IMR-90 (cell line): ENCODE data around the gene ESRRG. TPM values are rescaled to one million over a fixed set of nuclear protein-coding genes. Genes with fewer than 3 reads are reported as not detected.
A peak's percentile ranks its signal among the peaks of the same experiment; 100 is the strongest.

Source experiments
- ATAC-seq: fragments of 200-7000 bp; cut with Tn5 transposase; 2 replicates; pipeline ENCODE4 v1.9.1; 2020; ENCODE audit warnings: low read depth, mild to moderate bottlenecking, moderate library complexity
- BruUV-seq: library from RNA; stranded (reverse); fragments of 400-500 nt; replicated peaks from 2 replicates; lab custom pipeline; 2021; lab: Mats Ljungman, UMichigan
- CTCF ChIA-PET: fragments of 300-600 bp; formaldehyde crosslinking; extraction: SDS; loops from one replicate; lab custom pipeline; 2021; ENCODE audit warnings: antibody characterized with exemption; lab: Yijun Ruan, JAX
- POLR2A ChIA-PET: fragments of 300-600 bp; sonication (Branson Sonifier 250); formaldehyde crosslinking; loops from one replicate; lab custom pipeline; 2022; ENCODE audit warnings: antibody characterized with exemption; ENCODE audit not compliant: unreplicated experiment; lab: Charles Lee
- DNase-seq: peaks from one replicate; pipeline ENCODE4 v3.0.0; 2013
- H2AFZ ChIP-seq: replicated peaks from 2 replicates; pipeline ENCODE3; 2013; ENCODE audit warnings: low read length, mild to moderate bottlenecking; ENCODE audit not compliant: poor library complexity
- H2AK5ac ChIP-seq: 2 replicates; pipeline ENCODE4 v1.6.1; 2013; ENCODE audit warnings: low read depth, low read length, inconsistent platforms
- H2AK9ac ChIP-seq: replicated peaks from 2 replicates; pipeline ENCODE3; 2013; ENCODE audit warnings: mild to moderate bottlenecking, low read depth, low read length, moderate library complexity; ENCODE audit not compliant: poor library complexity
- H2BK120ac ChIP-seq: 2 replicates; pipeline ENCODE4 v1.6.1; 2013; ENCODE audit warnings: low read depth, low read length, inconsistent platforms
- H2BK15ac ChIP-seq: 3 replicates; pipeline ENCODE4 v1.6.1; 2013; ENCODE audit warnings: low read depth, low read length, inconsistent platforms
- H2BK20ac ChIP-seq: 2 replicates; pipeline ENCODE4 v1.6.1; 2013; ENCODE audit warnings: low read depth, mild to moderate bottlenecking, inconsistent platforms, low read length, moderate library complexity
- H2BK5ac ChIP-seq: 2 replicates; pipeline ENCODE4 v1.6.1; 2013; ENCODE audit warnings: mild to moderate bottlenecking, low read depth, low read length, inconsistent platforms; ENCODE audit not compliant: poor library complexity, severe bottlenecking
- H3K14ac ChIP-seq: replicated peaks from 2 replicates; pipeline ENCODE4 v1.6.1; 2013; ENCODE audit warnings: low read depth, low read length, inconsistent platforms
- H3K18ac ChIP-seq: 2 replicates; pipeline ENCODE4 v1.6.1; 2013; ENCODE audit warnings: low read depth, low read length, control low read depth
- H3K23ac ChIP-seq: 2 replicates; pipeline ENCODE4 v1.6.1; 2013; ENCODE audit warnings: low read depth, low read length, inconsistent platforms
- H3K27ac ChIP-seq: 2 replicates; pipeline ENCODE4 v1.5.1; 2013; ENCODE audit warnings: mild to moderate bottlenecking, control low read depth, low read length; ENCODE audit not compliant: insufficient read depth
- H3K27me3 ChIP-seq: 2 replicates; pipeline ENCODE4 v1.6.1; 2013; ENCODE audit warnings: low read length; ENCODE audit not compliant: control insufficient read depth, insufficient read depth
- H3K36me3 ChIP-seq: 2 replicates; pipeline ENCODE4 v1.6.1; 2013; ENCODE audit warnings: low read length, mixed read lengths; ENCODE audit not compliant: control insufficient read depth, insufficient read depth
- H3K4ac ChIP-seq: 2 replicates; pipeline ENCODE4 v1.6.1; 2013; ENCODE audit warnings: low read depth, low read length, inconsistent platforms
- H3K4me1 ChIP-seq: 2 replicates; pipeline ENCODE4 v1.6.1; 2013; ENCODE audit warnings: low read length, mixed read lengths; ENCODE audit not compliant: control insufficient read depth, insufficient read depth
- H3K4me2 ChIP-seq: 2 replicates; pipeline ENCODE4 v1.6.1; 2013; ENCODE audit warnings: low read depth, mild to moderate bottlenecking, control low read depth, low read length, moderate library complexity
- H3K4me3 ChIP-seq: 2 replicates; pipeline ENCODE4 v1.5.1; 2013; ENCODE audit warnings: low read depth, mild to moderate bottlenecking, control low read depth, low read length, moderate library complexity; ENCODE audit not compliant: insufficient read depth
- H3K56ac ChIP-seq: 2 replicates; pipeline ENCODE4 v1.6.1; 2013; ENCODE audit warnings: low read length, inconsistent platforms; ENCODE audit not compliant: insufficient read depth; ENCODE audit errors: extremely low read depth
- H3K79me1 ChIP-seq, 2 experiments: 2 replicates each; pipeline ENCODE4 v1.6.1; 2013; ENCODE audit warnings: low read length in 2 of 2, inconsistent platforms in 1 of 2, low read depth in 1 of 2
- H3K9ac ChIP-seq: 2 replicates; pipeline ENCODE4 v1.6.1; 2013; ENCODE audit warnings: low read depth, low read length, control low read depth
- H3K9me1 ChIP-seq: 2 replicates; pipeline ENCODE4 v1.6.1; 2013; ENCODE audit warnings: low read length, inconsistent platforms; ENCODE audit not compliant: insufficient read depth
- H3K9me3 ChIP-seq: 2 replicates; pipeline ENCODE4 v1.6.1; 2013; ENCODE audit warnings: low read length; ENCODE audit not compliant: control insufficient read depth, insufficient read depth
- H4K20me1 ChIP-seq: 2 replicates; pipeline ENCODE4 v1.6.1; 2013; ENCODE audit warnings: low read length, inconsistent platforms; ENCODE audit not compliant: insufficient read depth
- H4K5ac ChIP-seq: 2 replicates; pipeline ENCODE4 v1.6.1; 2013; ENCODE audit warnings: mild to moderate bottlenecking, low read depth, low read length, control low read depth
- H4K8ac ChIP-seq, 2 experiments: 2 replicates each; pipeline ENCODE4 v1.6.1; 2013; ENCODE audit warnings: low read depth in 2 of 2, low read length in 2 of 2, control low read depth in 1 of 2, inconsistent platforms in 1 of 2
- H4K91ac ChIP-seq: 2 replicates; pipeline ENCODE4 v1.6.1; 2013; ENCODE audit warnings: low read depth, low read length, inconsistent platforms; ENCODE audit not compliant: insufficient read depth
- BHLHE40 ChIP-seq: fragments of 150-350 bp; IDR thresholded peaks from 2 replicates; pipeline ENCODE4 v1.6.1; 2016; ENCODE audit warnings: mild to moderate bottlenecking, low read depth, low read length
- MAFK ChIP-seq: IDR thresholded peaks from 2 replicates; pipeline ENCODE4 v1.6.1; 2012; ENCODE audit warnings: low read depth, low read length, improper control_type of control experiment
- MAZ ChIP-seq: IDR thresholded peaks from 2 replicates; pipeline ENCODE4 v1.6.1; 2012; ENCODE audit warnings: low read depth, mild to moderate bottlenecking, low read length, improper control_type of control experiment, moderate library complexity, borderline replicate concordance
- MXI1 ChIP-seq: IDR thresholded peaks from 2 replicates; pipeline ENCODE4 v1.6.1; 2012; ENCODE audit warnings: low read depth, mild to moderate bottlenecking, low read length, moderate library complexity, borderline replicate concordance
- POLR2A ChIP-seq: IDR thresholded peaks from 2 replicates; pipeline ENCODE4 v1.6.1; 2012; ENCODE audit warnings: mild to moderate bottlenecking, low read depth, low read length
- RFX5 ChIP-seq: IDR thresholded peaks from 2 replicates; pipeline ENCODE4 v1.8.0; 2012; ENCODE audit warnings: low read depth, mild to moderate bottlenecking, low read length, moderate library complexity
- WGBS, 2 experiments: methylation state at CpG; one replicate each; pipeline versions ENCODE4 v1.1.5 to v1.1.7; 2013; ENCODE audit warnings: missing lambda C conversion rate in 2 of 2; ENCODE audit not compliant: insufficient read length in 1 of 2; ENCODE audit errors: extremely low coverage in 2 of 2; 5-methylcytosine and 5-hydroxymethylcytosine counted together
- dilution Hi-C: fragments of 300-500 bp; cut with HindIII; formaldehyde crosslinking; loops from one replicate; pipeline ENCODE4 v1.14.3; 2018; ENCODE audit warnings: low sequenced_read_pairs; ENCODE audit not compliant: unreplicated experiment
- in situ Hi-C: fragments of 300-500 bp; cut with MboI; formaldehyde crosslinking; loops from 3 replicates; pipeline ENCODE4 v1.14.3; 2019; ENCODE audit warnings: low sequenced_read_pairs, inconsistent platforms, mixed read lengths
- intact Hi-C: fragments of 100-400 bp; cut with micrococcal nuclease; formaldehyde crosslinking; loops from 2 replicates; pipeline ENCODE4 v1.10.0; 2022
- polyA plus RNA-seq, 3 experiments: library from polyadenylated mRNA; depleted of rRNA; stranded (reverse); fragments of >200 nt; gene quantifications; 2 replicates each; pipeline ENCODE4 v1.2.3, GENCODE V29; 2012; ENCODE audit warnings: low replicate concordance in 1 of 3
- total RNA-seq: library from RNA; depleted of rRNA; stranded (reverse); fragments of >200 nt; gene quantifications from 2 replicates; pipeline ENCODE4 v1.2.3, GENCODE V29; 2012
- TF ChIP-seq, protein P1 (sequence below): conservative IDR thresholded peaks from 2 replicates; pipeline ENCODE4 v1.5.1; 2012; ENCODE audit warnings: mild to moderate bottlenecking, low read depth, low read length, improper control_type of control experiment

ESRRG gene
- total and polyA plus RNA-seq, 2 of the 4 experiments (the other 2 are of a cell fraction), result 0.17 to 0.54 TPM

- Histone ChIP-seq H2AK5ac (no peak overlapping the region), H3K27me3 (no peaks in the 10 kb centered on the region), H3K4me3 (no peak overlapping the region), H3K9me3 (no peaks in the 10 kb centered on the region), H3K4me1 (peaks cover 5% of the 10 kb centered on the region), H3K56ac (no peak overlapping the region), H3K27ac (no peak overlapping the region), H4K5ac (peak overlapping the region; percentile 72; the same call in 1 of the 2 replicates), H2BK120ac (peak overlapping the region; percentile 56), H3K9me1 (no peaks in the 10 kb centered on the region), H3K14ac (no peak overlapping the region), H4K91ac (0 out of 2 replicates have a peak overlapping the region, but pooled peaks have one; percentile 41), H2AFZ (no peak overlapping the region), H4K20me1 (no peaks in the 10 kb centered on the region), H4K8ac (no peak overlapping the region), H3K4ac (no peak overlapping the region), H2BK20ac (no peak overlapping the region), H3K36me3 (no peaks in the 10 kb centered on the region), H3K23ac (no peak overlapping the region; the same call in 1 of the 2 replicates), H2BK15ac (no peak overlapping the region; the same call in 2 of the 3 replicates), H3K9ac (no peak overlapping the region), H2BK5ac (no peak overlapping the region), H3K4me2 (no peak overlapping the region), H2AK9ac (no peak overlapping the region), H3K79me1 (no peaks in the 10 kb centered on the region), H3K18ac (peak overlapping the region; percentile 80)
- intact Hi-C loops, result no loop called here
- no TSS peak for BruUV-seq
- in situ Hi-C loops, result no loop called here
- dilution Hi-C loops, result no loop called here
- TF ChIP-seq MAZ, result no peak
- TF ChIP-seq MXI1, result no peak
- TF ChIP-seq BHLHE40, result no peak
- TF ChIP-seq MAFK, result no peak
- TF ChIP-seq, protein P1, sequence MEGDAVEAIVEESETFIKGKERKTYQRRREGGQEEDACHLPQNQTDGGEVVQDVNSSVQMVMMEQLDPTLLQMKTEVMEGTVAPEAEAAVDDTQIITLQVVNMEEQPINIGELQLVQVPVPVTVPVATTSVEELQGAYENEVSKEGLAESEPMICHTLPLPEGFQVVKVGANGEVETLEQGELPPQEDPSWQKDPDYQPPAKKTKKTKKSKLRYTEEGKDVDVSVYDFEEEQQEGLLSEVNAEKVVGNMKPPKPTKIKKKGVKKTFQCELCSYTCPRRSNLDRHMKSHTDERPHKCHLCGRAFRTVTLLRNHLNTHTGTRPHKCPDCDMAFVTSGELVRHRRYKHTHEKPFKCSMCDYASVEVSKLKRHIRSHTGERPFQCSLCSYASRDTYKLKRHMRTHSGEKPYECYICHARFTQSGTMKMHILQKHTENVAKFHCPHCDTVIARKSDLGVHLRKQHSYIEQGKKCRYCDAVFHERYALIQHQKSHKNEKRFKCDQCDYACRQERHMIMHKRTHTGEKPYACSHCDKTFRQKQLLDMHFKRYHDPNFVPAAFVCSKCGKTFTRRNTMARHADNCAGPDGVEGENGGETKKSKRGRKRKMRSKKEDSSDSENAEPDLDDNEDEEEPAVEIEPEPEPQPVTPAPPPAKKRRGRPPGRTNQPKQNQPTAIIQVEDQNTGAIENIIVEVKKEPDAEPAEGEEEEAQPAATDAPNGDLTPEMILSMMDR, result no peak
- TF ChIP-seq RFX5, result no peak
- TF ChIP-seq POLR2A, result no peak
- WGBS, 2 experiments, result no CpG with 5 or more reads among the region's 1 CpG
- ATAC-seq (no peak), DNase-seq (no peak)
- ChIA-PET POLR2A (no interaction called here), CTCF (no interaction called here)
These were observed 194.4 kb downstream of the ESRRG start for GRCh38 chr1:216528816-216529215.
